ENCODE results near the gene GNG4.

DNA sequence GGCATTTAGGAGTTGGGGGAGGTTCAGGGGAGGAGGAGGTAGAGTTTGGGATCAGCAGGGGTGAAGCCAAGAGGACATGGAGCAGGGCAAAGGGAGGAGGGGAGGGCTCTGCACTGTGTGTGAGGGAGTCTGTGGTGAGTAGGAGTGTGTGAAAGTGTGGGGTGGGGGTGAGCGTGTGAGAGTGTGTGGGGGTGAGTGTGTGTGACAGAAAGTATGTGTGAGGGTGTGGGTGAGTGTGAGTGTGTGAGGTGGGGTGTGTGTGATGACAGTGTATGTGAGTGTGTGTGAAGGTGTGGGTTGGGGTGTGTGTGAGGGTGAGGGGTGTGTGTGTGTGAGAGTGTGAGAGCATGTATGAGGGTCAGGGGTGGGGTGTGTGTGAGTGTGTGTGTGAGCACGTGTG is 62.6 kb downstream of the GNG4 start:
- TF ChIP-seq POLR2A (IDR thresholded peaks at IDR 0.05) (no peak), POLR2AphosphoS5 (IDR thresholded peaks at IDR 0.05) (no peak), EP300 (IDR thresholded peaks at IDR 0.05) (no peak), CTCF (IDR thresholded peaks at IDR 0.05) (no peak)

Measured in sigmoid colon (tissue), 4 donors.